Hindlimb muscle (tissue), 1 donor: ENCODE results near the gene FSTL5. TPM values are rescaled to one million over a fixed set of nuclear protein-coding genes. Genes with fewer than 3 reads are reported as not detected.

Experiments used
- DNase-seq: peaks from one replicate; pipeline ENCODE4 v3.0.0-alpha.2; 2013
- polyA plus RNA-seq: library from polyadenylated mRNA; unstranded; fragments of 120-200 nt; gene quantifications from one replicate; pipeline ENCODE4 v1.2.1, GENCODE V29; 2013; ENCODE audit not compliant: insufficient read length

The FSTL5 gene
- polyA plus RNA-seq, 1 donor = 0.81 TPM

DNA sequence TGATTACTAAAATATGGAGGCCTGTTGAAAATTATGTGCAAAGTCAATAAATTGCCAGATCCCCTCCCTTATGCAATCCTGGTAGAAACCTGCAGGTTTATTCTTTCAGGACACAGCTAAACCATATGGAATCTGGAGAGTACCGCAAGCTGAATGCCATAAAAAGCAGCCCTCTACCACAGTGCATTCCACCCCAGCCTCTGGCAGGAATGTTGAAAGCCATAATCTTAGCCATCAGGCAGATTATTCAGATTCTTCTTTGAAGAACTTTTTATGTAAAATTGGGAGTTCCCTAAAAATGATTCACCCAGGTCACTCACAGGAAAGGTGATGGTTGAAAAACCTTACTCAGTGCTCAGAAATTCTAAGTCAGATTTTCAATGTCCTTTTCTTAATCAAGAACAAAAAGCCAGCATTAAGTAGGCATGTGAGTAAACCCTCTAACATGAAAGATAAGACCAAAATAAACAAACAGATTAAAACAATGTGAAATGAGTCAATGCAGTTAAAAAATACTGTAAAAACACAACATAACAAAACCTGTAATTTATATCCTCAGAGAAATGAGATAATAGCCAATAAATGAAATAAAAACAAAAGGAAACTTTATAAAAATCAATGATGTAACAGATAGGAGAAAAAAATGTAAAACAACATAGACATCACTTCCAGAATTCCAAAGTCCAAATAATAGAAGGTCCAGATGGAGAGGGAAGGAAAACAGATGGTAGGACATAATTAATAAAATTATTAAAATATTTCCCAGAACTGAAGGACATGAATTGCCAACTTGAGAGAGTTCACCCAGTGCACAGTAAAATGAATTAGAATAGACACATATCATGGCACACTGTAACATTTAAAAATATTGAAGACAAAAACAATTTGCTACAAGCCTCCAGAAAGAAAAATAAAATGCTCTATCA lies 226.9 kb downstream of the FSTL5 start:
- no peak for DNase-seq

DNA sequence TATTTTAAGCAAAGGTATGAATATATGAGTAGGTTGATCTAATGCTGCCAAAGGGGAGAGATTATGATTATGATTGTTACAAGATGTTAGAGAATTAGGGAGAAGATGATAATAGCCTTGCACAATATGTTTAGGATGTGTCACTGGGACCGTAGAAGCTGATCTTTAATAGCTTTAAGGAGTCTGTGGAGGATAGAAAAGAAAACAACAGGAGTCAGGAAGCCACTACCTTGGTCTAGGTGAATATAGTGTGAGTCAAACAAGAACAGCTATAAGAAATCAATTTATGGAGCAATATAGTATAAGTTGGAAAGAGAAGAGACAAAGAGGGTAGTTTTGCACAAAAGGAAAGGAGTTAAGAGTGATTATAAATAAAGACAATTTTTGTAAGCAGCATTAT lies 232.7 kb downstream of the FSTL5 start:
- DNase-seq = no peak

DNA sequence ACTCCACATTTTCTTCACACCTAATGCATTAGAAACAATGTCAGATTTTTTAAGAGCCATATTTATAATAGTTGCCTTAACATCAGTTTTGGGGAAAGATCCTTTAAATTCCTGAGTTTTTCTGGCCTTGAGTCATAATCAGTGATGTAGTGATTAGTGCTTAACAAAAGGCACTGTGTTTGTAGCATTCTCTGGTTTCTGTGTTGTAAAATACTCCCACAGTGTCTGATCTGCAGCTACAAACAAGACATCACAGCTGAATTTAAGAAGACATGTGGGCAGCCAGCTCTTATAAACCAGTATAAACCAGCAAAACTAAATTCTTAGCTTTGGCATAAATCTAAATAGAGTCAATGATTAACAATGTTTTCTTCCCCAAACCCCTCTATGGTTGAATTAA lies 233.8 kb downstream of the FSTL5 start:
- no peak for DNase-seq

DNA sequence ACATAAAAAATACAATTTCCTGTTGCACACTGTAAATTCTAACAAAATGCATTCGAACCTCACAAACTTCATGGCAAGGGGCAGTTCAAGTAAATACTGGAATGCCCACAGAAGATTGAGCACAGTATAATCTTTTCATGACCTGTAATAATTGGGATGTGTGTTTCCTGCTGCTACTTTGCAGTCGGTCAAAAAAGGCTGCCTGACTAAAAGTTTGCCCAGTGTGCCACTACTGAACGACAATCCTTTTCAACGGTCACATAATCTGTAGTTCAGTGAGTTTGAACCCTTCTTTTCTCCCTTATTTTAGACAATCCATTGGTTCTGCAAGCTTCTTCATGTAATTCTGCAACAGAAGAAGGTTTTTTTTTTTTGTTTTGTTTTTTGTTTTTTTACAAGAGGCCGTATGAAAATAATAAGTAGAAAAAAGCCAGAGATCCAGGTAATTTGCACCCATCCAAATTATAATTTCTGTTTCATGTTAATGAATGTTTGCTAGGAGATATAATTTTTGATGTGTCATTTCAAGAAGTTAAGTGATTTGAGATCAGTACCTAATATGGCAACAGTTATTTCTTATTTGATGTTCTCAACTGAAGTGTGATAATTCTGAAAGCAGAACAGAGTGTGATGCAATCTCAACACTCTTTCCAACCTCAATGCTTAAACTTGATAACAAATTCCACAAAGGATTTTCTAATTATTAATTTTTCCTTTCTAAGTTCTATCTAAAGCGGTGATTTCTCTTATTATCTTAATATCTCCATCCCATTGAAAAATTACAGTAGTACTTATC lies 237.6 kb downstream of the FSTL5 start:
- no peak for DNase-seq

DNA sequence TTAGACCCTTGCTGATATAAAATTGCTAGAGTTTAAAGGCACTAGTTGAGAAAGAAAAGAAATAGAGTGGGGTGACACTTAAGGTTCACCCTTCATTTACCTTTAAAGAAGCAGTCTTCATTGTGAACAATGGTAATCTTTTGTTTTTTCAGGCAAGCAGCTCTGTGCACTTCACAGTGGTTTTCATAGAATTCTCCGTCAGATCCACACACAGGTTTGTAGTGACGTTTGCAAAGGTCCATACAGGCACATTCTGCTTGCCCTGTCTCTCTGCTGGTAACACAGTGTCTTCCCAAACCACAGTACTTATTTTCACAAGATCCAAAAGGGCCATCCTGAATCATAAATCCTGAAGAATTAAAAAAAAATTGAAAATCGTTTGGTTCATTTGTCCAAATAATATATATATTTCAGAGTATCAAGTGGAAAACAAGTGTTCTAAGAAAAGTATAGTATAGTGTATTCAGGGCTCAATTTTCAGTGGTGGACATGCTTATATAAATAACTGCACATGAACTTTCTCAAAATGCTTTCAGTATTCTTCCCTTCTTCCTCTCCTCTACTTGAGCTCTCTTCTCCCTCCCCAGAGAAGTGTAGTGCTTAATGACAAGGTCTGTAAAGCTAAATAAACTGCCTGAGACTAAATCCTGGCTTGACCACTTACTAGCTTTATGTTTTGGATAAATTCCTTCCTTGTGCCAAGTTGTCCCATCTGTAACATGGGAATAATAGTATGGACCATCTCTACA lies 243.3 kb downstream of the FSTL5 start:
- no peak for DNase-seq

DNA sequence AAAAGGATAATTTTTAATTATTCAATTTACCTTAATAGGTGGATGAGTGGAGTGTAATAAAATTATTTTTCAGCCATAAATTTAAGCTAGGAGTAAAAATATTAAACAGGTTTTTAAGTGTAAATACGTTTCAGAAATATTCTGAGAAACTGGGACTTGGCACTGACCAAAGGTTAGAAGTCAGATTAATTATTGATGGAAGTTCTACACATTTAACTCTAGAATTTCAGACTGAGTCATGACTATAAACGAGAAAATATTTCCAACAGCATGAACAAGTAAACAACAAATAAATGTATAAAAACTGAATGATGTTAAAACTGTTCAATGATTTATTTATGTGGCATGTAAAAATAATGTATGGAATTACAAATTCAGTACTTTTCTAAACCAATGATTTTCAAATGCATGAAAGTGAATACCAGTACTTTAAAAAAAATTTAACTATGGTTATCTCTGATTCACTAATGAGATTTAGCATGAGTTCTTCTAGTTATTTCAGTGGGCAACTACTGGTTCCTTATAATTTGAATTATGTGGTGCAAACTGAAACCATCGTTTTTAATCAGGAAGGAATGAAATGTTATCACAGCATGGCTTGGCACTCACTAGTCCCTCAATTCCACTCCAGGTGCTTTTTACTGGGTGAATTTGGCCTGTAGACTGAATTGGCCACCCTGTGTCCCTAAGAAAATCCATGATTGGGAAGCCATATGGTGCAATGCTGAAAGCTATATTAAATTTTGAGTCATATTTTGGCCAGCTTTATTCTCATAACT lies 244.2 kb downstream of the FSTL5 start:
- peak; percentile 31 for DNase-seq

DNA sequence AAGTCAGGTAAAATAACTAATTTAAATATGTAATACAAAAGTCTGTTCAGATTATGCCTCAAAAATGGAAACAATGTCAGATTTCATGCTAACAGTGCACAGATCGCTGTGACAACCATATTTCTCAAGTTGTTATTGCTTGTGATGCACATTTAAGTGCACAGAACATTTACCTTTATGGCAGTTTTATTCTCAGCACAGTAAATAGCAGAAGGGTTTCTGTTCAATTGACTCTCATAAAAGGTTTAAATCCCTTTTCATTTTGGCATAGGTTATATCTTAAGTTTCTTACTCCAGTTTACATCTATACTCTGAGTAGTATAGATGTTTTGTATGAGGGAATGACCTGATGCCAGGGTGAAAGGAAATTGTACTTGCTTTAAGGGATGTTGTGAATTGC lies 247.8 kb downstream of the FSTL5 start:
- DNase-seq = no peak

DNA sequence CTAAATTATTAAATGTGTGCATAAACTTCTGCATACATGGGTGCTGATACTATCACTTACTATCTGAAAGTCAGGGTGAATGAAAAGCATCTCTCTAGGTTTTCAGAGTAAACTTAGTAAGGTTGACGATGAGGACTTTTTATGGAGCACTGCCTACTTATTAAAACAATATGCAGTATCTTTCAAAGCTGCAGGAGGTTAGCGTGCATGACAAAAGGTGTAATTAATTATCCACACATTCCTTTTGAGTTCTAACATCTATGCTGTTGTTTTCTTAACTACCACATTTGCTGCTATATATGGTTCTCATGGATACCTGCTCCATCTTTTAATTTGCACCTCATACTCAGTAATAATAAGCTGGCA lies 256.2 kb downstream of the FSTL5 start:
- DNase-seq = no peak

DNA sequence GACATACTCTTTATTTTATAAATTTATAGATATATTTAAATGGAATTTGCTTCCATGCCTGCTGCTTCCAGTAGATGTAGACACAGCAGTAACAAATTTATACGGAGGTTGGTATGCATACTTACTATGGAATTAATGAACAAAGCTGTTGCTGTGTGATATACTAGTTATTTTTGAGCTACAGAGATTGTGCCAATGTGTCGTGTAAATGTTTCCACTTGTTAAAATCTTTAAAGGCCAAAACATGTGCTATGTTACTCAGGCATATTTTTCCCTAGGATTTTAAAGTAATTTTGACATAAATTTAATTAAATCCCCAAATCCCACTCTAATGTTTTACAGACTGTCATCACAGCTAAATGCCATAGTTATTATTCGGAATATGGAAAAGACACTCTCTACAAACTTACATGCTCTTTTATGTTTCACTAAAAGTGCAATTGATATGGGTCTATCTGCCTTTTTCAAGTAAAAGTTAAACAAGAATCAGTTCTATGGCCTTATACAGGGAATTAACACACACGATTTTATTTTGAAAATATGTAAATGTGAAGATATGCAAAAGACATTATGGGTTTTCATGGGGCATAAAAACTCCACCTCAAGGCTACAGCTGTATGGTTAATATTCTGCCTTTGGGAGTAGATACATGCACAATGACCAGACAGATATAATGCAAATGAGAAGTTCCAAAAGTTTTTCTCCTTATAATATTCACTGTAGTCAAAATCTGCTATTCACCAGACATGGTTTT lies 256.8 kb downstream of the FSTL5 start:
- DNase-seq = peak; percentile 32

DNA sequence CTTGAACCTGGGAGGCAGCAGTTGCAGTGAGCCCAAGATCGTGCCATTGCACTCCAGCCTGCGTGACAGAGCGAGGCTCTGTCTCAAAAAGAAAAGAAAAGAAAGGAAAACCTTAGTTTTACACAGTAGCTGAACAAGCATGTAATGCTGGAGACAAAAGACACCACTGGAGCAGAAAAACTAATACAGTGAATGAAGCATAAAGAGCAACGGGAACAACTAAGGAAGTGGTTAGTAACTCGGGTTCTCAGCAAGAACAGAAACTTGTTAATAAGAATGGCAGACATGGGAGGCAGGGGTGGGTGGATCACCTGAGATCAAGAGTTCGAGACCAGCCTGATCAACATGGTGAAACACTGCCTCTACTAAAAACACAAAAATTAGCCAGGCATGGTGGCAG lies 263.7 kb downstream of the FSTL5 start:
- DNase-seq = no peak

DNA sequence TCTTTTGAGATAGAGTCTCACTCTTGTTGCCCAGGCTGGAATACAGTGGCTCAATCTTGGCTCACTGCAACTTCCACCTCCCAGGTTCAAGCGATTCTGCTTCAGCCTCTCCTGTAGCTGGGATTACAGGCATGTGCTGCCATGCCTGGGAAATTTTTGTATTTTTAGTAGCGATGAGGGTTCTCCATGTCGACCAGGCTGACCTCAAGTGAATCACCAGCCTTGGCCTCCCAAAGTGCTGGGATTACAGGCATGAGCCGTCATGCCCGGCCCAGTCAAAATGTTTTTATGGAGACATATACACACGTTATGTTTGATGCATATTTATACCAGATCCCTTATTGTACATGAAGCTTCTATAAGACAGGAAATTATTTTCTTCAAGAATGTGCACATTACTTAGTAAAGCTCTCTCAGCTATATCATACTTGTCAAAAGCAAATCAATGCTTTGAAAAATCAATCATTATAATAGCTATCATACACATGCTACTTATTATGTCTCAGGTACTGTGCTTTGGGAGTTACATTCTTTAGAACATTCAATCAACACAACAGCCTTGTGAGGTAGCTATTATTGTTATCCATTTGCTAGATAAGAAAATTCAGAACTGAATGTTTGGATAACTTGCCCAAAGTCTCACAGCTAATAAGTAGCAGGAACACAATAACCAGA lies 269.2 kb downstream of the FSTL5 start:
- DNase-seq = no peak

DNA sequence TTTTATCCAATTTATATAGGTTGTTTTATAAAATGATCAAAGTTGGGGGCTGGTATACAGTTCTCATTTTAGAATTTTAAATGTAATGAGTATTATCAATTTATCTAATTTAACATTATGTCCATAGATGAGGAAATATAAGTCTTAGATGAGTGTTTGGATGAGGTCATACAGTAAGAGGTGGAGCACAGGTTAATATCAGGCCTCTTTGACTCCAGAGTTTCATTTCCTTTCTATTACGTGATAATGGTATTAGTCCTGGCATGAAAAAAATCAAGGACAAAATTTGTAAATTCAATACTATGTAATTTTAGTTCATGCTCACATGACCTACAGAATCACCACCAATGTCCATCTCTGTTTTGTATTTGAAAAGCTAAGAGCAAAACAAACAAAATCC lies 269.8 kb downstream of the FSTL5 start:
- no peak for DNase-seq

DNA sequence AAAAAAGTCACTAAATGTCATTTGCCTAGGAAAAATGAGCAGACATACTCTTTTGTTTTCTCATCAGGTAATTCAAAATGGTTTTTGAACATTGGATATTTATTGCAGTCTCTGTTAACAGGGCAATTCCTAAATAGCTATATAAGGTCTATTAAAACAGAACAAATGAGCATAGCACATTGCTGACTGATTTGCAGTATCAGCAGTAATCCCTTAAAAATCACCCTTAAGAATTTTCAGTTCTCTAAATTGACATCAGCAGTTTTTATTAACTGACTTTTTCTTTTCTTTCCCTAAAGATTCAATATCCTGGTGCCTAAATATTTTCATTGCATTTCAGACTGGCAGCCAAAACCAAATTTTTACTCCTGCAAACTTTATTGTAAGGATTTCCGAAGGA lies 270.2 kb downstream of the FSTL5 start:
- no peak for DNase-seq

DNA sequence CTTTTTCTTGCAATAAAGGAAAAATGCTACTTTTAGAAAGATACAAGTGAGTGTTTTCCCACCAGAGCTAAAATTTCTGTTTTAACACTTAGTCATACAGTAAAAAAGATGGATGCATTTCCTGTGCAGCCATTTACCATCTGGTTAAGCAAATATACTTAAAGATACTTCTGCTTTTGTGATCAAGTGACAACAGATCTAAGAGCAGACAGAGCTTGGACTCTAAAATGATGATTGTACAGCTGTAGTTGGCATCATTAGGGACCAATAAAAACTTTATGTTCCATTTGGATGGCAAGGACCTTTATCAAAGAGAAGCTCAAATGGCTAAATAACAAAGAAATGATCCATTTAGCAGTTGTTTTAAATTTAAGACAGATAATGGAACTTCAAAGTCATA lies 270.8 kb downstream of the FSTL5 start:
- DNase-seq = no peak

DNA sequence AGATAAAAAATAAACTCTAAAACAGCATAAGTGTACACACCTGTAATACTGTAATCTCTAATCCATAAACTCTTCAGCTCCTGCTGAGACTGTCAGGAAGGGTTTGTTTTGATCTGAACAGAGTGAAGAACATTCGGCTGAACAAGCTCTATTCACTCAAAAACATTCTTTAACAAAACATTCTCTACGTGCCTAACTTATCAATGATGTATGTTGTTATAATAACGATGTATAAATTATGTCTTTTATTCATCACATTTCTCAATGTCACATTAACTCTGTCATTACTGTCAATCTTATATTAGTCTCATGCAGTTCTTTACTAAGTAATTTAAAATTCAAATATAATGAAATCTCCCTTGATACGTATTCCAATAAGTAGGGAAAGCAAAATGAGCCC lies 280.6 kb downstream of the FSTL5 start:
- no peak for DNase-seq

DNA sequence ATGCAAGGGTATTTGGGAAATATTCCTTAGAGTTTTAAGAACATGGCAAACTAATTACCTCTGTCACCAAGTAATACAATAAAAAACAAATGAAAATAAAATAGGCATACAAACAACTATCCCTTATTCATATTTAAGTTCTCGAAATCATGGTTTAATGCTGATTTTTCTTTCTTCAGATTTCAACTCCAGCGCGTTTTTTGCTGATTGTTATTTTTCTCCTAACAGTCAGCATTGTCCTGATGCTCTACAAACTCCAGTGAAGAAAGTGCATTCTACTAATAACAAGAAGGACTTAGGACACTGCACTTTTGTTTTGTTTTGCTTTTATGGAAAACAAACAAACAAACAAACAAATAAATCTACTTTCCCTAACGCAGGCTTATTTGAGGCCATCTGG lies 282.4 kb downstream of the FSTL5 start:
- no peak for DNase-seq

DNA sequence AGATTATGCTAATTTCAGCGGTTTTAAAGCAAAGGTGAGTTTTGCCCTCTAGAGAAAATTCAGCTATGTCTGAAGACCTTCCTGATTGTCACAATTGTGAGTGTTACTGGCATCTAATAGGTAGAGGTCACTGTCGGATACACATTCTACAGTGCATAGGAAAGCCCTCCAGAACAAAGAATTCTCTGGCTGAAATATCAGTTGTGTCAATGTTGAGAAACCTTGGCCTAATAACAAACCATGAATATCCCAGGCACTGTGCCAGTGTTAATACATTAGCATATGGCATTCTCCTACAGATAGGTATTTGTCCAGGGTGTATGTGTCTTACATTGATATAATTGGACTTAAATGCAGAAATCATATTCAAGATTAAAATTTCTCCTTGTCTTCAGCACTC lies 294.3 kb downstream of the FSTL5 start:
- DNase-seq = no peak

DNA sequence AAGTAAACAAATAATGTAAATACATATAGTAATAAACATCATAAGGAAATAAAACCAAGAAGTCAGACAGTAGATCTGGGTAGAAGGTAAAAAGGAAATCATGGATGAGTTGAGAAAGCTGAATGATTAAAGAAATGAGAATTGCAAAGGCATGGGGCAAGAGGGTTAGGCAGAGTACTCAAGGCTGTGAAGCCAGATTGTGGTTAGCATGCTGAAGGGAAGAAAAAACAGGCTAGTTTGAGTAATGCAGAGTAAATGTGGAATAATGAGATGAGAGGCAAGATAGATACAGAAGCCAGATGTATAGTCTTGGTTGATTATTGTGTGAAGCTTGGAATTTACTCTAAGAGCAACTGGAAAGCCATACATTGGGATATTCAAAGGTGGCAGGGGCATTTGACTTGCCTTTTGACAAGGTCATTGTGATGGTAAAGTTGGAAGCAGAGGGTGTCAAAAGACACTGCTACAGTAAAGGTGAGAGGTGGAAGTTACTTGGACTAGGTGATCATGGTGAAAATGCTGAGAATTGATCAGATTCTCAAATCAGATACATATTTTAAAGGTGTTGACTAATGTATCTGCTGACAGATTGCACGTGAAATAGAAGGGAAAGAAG lies 307.0 kb downstream of the FSTL5 start:
- DNase-seq = no peak

DNA sequence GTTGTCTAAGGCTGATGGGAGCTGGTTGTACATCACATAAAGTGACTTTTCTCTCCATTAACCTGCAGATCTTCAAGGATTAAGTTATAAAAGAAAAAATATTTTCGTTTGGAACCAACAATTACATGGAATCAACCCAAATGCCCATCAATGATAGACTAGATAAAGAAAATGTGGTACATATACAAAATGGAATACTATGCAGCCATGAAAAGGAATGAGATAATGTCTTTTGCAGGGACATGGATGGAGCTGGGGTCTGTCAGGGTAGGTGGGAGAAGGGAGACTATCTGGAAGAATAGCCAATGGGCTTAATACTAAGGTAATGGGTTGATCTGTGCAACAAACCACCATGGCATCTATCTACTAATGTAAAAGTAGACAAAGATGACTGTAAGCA lies 313.2 kb downstream of the FSTL5 start:
- no peak for DNase-seq

DNA sequence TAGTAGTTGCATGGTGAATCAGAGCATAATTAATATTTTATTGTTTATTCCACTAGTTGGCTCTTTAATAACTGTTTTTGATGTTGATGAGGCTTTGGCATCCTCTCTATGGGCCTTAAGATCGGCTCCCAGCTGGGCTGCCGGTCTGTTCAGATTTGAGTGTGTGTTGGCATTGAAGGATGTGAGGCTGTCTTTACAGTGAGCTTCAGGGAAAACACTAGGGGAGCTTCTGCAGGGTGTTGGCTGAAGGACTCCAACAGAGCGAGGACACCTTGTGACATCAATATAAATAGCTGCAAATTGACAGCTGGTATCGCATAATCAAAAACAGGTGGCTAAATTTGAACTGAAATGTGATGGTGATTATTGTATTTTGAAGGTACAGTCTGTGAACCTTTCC lies 322.0 kb downstream of the FSTL5 start:
- DNase-seq = no peak

DNA sequence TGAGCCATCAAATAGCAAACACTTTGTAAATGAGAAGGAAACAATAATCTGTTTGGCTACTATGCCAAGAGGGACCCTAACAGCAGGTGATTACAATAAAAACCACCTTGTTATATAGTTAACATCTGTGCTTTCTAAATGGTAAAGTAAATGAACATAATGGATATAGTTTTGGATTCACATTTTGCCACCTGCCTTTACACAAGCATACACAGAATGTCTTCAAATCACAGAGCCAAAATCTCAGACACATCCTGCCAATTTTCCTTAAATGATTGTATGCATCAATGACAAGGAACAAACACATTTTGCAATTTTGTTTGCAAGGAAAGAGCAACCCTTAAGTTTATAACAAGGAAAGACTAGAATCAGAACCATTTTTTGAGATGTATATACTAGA lies 334.2 kb downstream of the FSTL5 start:
- DNase-seq = no peak
